PC-3 (cell line): ENCODE measurements around the gene BAIAP2L2. TPM values are rescaled to one million over a fixed set of nuclear protein-coding genes. Genes with fewer than 3 reads are reported as not detected.

Experiments
- ATAC-seq: fragments of 200-7000 bp; cut with Tn5 transposase; 2 replicates; pipeline ENCODE4 v1.9.1; 2020; ENCODE audit warnings: mild to moderate bottlenecking, moderate library complexity
- BruUV-seq: library from RNA; stranded (reverse); fragments of 400-500 nt; replicated peaks from 2 replicates; lab custom pipeline; 2021; lab: Mats Ljungman, UMichigan
- CTCF ChIA-PET: fragments of 300-600 bp; sonication (Branson Sonifier 250); formaldehyde crosslinking; loops from one replicate; lab custom pipeline; 2022; ENCODE audit warnings: antibody characterized with exemption; lab: Charles Lee
- POLR2A ChIA-PET: fragments of 300-600 bp; sonication (Branson Sonifier 250); formaldehyde crosslinking; loops from one replicate; lab custom pipeline; 2022; ENCODE audit warnings: antibody characterized with exemption; ENCODE audit not compliant: unreplicated experiment; lab: Charles Lee
- DNase-seq: peaks from one replicate; pipeline ENCODE4 v3.0.0-alpha.2; 2015
- H2AFZ ChIP-seq: fragments of 300-600 bp; sonication (generic); 2 replicates; pipeline ENCODE4 v1.6.0; 2016; ENCODE audit warnings: antibody characterized with exemption, low read length
- H3F3A ChIP-seq: fragments of 300-600 bp; sonication (generic); one replicate; pipeline ENCODE4 v1.6.0; 2017; ENCODE audit warnings: antibody characterized with exemption, low read length, control low read depth, mild to moderate bottlenecking; ENCODE audit not compliant: unreplicated experiment
- H3K27ac ChIP-seq: fragments of 300-600 bp; sonication (generic); 2 replicates; pipeline ENCODE4 v1.5.1; 2016; ENCODE audit warnings: mild to moderate bottlenecking, low read length
- H3K27me3 ChIP-seq: fragments of 300-600 bp; sonication (generic); 2 replicates; pipeline ENCODE4 v1.6.1; 2016; ENCODE audit warnings: low read length, mixed read lengths
- H3K36me3 ChIP-seq: fragments of 300-600 bp; sonication (generic); 2 replicates; pipeline ENCODE4 v1.6.1; 2016; ENCODE audit warnings: low read depth, mixed run types, low read length, mixed read lengths
- H3K4me1 ChIP-seq: fragments of 300-600 bp; sonication (generic); 2 replicates; pipeline ENCODE4 v1.5.1; 2016; ENCODE audit warnings: low read length; ENCODE audit not compliant: insufficient read depth
- H3K4me2 ChIP-seq: fragments of 300-600 bp; sonication (generic); 2 replicates; pipeline ENCODE4 v1.6.0; 2016; ENCODE audit warnings: low read length
- H3K4me3 ChIP-seq: fragments of 300-600 bp; sonication (generic); 2 replicates; pipeline ENCODE4 v1.5.1; 2016; ENCODE audit warnings: mild to moderate bottlenecking, low read length, mixed read lengths
- H3K79me2 ChIP-seq: fragments of 300-600 bp; sonication (generic); 2 replicates; pipeline ENCODE4 v1.6.1; 2017; ENCODE audit warnings: low read length, mixed read lengths
- H3K9ac ChIP-seq: fragments of 300-600 bp; sonication (generic); 2 replicates; pipeline ENCODE4 v1.6.0; 2016; ENCODE audit warnings: mild to moderate bottlenecking, low read length
- H3K9me2 ChIP-seq: fragments of 300-600 bp; sonication (generic); replicated peaks from 2 replicates; pipeline ENCODE4 v1.6.1; 2016; ENCODE audit warnings: mixed run types, low read length, mixed read lengths
- H3K9me3 ChIP-seq: fragments of 300-600 bp; sonication (generic); 2 replicates; pipeline ENCODE4 v1.6.1; 2016; ENCODE audit warnings: low read length, mixed read lengths
- H4K20me1 ChIP-seq: fragments of 300-600 bp; sonication (generic); 2 replicates; pipeline ENCODE4 v1.6.1; 2016; ENCODE audit warnings: low read length, mixed read lengths
- EZH2 ChIP-seq: fragments of 300-600 bp; sonication (generic); IDR thresholded peaks from one replicate; pipeline ENCODE4 v1.6.1; 2017; ENCODE audit warnings: antibody characterized with exemption, mild to moderate bottlenecking, low read length; ENCODE audit not compliant: unreplicated experiment
- EZH2phosphoT487 ChIP-seq: fragments of 300-600 bp; sonication (generic); IDR thresholded peaks from 2 replicates; pipeline ENCODE4 v1.6.1; 2018; ENCODE audit warnings: mild to moderate bottlenecking, antibody characterized with exemption, low read length, borderline replicate concordance
- intact Hi-C: fragments of 100-400 bp; cut with micrococcal nuclease; formaldehyde crosslinking; loops from 2 replicates; pipeline ENCODE4 v1.9.0; 2023
- total RNA-seq: library from RNA; depleted of rRNA; stranded (reverse); fragments of >200 nt; gene quantifications from 2 replicates; pipeline ENCODE4 v1.2.3, GENCODE V29; 2014
- TF ChIP-seq, protein P1 (sequence below): fragments of 300-600 bp; sonication (generic); conservative IDR thresholded peaks from 2 replicates; pipeline ENCODE4 v1.5.1; 2017; ENCODE audit warnings: antibody characterized with exemption, low read depth, mild to moderate bottlenecking, low read length

The BAIAP2L2 gene
- total RNA-seq, 1 experiment from 2014 or later = 0.80 TPM

DNA sequence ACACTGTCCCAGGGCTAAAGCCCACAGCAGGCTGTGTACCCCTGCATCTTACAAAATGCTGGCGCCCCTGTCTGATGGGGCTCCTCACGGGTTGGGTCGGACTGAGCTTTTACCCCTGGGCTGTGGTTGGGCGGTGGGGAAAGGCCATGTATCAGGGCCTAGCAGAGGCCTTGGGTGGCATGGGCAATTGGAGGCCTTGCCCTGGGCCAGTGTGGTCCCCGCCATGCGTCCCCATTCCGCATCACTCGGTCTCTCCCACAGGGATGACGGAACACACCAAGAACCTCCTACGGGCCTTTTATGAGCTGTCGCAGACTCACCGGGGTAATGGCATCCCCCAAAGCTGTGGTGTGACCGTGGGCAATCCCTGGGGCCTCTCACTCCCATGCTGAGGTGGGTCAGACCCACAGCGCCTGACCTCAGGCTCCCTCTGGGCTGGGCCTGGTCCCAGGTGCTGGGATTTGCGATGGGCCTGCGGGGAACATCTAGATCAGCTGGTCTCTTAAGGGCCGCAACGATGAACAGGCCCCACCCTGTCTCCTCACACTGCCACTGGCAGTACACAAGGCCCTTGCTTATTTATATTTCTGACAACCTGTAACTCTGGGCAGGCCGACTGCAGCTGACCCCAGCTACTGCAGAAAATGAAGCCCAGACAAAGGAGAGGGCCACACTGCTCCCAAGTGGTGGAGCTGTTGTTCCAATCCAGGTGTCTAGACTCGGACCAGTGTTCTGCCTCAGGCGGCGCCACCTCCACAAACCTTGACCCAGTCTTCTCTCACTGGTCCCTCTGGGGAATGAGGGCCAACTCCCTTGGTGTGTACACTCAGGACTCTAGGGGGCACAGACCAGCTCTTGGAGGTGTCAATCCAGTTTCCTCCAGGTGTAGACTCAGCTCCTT, 38.8 kb downstream of the BAIAP2L2 start:
- H3K9me3 ChIP-seq = no peaks in the 10 kb centered on the region
- no peak overlapping the region for H3K27ac ChIP-seq
- no peaks in the 10 kb centered on the region for H3K4me1 ChIP-seq
- no peaks in the 10 kb centered on the region for H3F3A ChIP-seq
- no peaks in the 10 kb centered on the region for H3K9me2 ChIP-seq
- H4K20me1 ChIP-seq = no peaks in the 10 kb centered on the region
- DNase-seq (no peak), ATAC-seq (no peak)
- POLR2A ChIA-PET = no interaction called here
- TF ChIP-seq EZH2 (no peak), EZH2phosphoT487 (no peak)
- TF ChIP-seq, protein P1, sequence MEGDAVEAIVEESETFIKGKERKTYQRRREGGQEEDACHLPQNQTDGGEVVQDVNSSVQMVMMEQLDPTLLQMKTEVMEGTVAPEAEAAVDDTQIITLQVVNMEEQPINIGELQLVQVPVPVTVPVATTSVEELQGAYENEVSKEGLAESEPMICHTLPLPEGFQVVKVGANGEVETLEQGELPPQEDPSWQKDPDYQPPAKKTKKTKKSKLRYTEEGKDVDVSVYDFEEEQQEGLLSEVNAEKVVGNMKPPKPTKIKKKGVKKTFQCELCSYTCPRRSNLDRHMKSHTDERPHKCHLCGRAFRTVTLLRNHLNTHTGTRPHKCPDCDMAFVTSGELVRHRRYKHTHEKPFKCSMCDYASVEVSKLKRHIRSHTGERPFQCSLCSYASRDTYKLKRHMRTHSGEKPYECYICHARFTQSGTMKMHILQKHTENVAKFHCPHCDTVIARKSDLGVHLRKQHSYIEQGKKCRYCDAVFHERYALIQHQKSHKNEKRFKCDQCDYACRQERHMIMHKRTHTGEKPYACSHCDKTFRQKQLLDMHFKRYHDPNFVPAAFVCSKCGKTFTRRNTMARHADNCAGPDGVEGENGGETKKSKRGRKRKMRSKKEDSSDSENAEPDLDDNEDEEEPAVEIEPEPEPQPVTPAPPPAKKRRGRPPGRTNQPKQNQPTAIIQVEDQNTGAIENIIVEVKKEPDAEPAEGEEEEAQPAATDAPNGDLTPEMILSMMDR = 0 out of 2 replicates have a peak, but pooled peaks have one; percentile 8
- CTCF ChIA-PET = no interaction called here
- BruUV-seq = no TSS peak
- no peaks in the 10 kb centered on the region for H3K79me2 ChIP-seq
- no peak overlapping the region for H3K4me3 ChIP-seq
- H2AFZ ChIP-seq = no peak overlapping the region
- H3K27me3 ChIP-seq = no peaks in the 10 kb centered on the region
- intact Hi-C loops = no loop called here
- H3K36me3 ChIP-seq = no peaks in the 10 kb centered on the region
- H3K4me2 ChIP-seq = no peak overlapping the region
- no peak overlapping the region for H3K9ac ChIP-seq

GRCh38 chr22:38070250-38070921, 40.1 kb downstream of the BAIAP2L2 start:
- no peaks in the 10 kb centered on the region for H3K4me1 ChIP-seq
- no peak overlapping the region for H3K4me3 ChIP-seq
- ChIA-PET POLR2A (interaction anchor here (1.1 kb wide), 1 partner anchor 13 kb away, joined by 4 read pairs; the partner anchor contains the start of gene PICK1), CTCF (no interaction called here)
- BruUV-seq = no TSS peak
- H3K27me3 ChIP-seq = no peaks in the 10 kb centered on the region
- intact Hi-C loops = no loop called here
- H3F3A ChIP-seq = no peaks in the 10 kb centered on the region
- no peak for ATAC-seq
- no peak for TF ChIP-seq EZH2phosphoT487
- TF ChIP-seq, protein P1 = no peak
- no peak for TF ChIP-seq EZH2
- no peak overlapping the region for H3K9ac ChIP-seq
- no peaks in the 10 kb centered on the region for H3K79me2 ChIP-seq
- no peak overlapping the region for H3K27ac ChIP-seq
- DNase-seq = no peak
- no peak overlapping the region for H2AFZ ChIP-seq
- no peak overlapping the region for H3K4me2 ChIP-seq
- no peaks in the 10 kb centered on the region for H4K20me1 ChIP-seq
- H3K9me3 ChIP-seq = no peaks in the 10 kb centered on the region
- no peaks in the 10 kb centered on the region for H3K9me2 ChIP-seq
- no peaks in the 10 kb centered on the region for H3K36me3 ChIP-seq
